Non-pigmented ciliary epithelial cell (primary cell): Measurements from ENCODE around the gene BRWD1.

Experiments
- DNase-seq: peaks from one replicate; pipeline ENCODE4 v3.0.0-alpha.2; 2010; ENCODE audit warnings: low read depth

Gene BRWD1

GRCh38 chr21:39313571-39314142, at the start of gene BRWD1:
TSS of gene BRWD1 (minus strand) at chr21:39313632. CDS start at chr21:39313491, 141 bp downstream.
- peak; percentile 26 for DNase-seq

- no peak for DNase-seq
These were observed 49.3 kb upstream of the BRWD1 start for GRCh38 chr21:39362733-39363132.

GRCh38 chr21:39359382-39359781, 46.0 kb upstream of the BRWD1 start:
- DNase-seq: no peak

- no peak for DNase-seq
These were observed 39.9 kb upstream of the BRWD1 start for GRCh38 chr21:39353295-39353694.

DNA sequence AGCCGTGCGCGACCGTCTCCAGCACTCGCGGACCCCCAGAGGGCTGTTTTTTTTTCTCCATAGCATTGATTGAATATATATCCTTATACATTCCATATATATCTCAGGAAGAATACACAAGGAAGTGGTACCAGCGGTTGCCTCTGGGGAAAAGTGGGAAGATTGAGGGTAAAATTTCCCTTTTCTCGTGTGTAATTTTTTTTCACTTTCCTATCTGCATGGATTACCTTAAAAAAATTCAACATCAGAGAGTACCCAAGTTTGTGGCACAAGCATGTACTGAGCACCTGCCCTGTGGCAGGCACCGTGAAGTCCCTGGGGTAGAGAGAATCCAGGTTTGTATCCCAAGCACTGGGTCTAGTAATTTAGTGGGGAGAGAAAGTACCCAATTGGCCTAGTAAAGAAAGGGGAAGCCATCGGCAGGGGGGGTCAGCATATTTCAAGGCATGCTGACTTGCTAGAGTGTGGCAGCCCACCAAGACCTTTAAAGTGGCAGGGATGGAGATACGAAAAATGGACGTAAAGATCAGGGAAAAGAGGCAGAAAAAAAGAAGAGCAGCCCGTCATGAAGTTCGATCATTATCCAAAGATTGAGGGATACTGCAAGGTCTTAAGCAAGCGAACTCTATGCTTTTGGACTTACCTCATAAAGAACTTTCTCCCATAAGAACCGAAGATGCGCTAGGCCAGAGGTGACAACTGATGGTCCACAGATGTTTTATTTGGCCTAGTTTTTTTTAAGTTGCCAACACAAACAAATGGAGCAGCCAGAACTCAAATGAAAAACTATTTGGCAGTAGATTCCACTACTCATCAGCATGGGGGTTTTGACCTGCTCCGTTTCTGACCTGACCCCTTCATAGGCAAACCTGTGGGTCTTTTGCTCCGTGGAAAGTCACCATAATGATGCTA, 36.9 kb upstream of the BRWD1 start:
- DNase-seq: no peak

- DNase-seq: peak; percentile 81
These were observed 36.0 kb upstream of the BRWD1 start for GRCh38 chr21:39349211-39350093.

GRCh38 chr21:39348355-39349210, 35.2 kb upstream of the BRWD1 start, which contains the start of gene HMGN1:
TSS of gene HMGN1 (minus strand) at chr21:39349088. CDS start at chr21:39348917, 171 bp downstream.
- no peak for DNase-seq

- DNase-seq: no peak
These were observed 34.6 kb upstream of the BRWD1 start for GRCh38 chr21:39348040-39348354.

- DNase-seq: no peak
These were observed 34.1 kb upstream of the BRWD1 start for GRCh38 chr21:39347537-39347936.

GRCh38 chr21:39346671-39347331, 33.4 kb upstream of the BRWD1 start:
- no peak for DNase-seq

GRCh38 chr21:39346206-39346605, 32.8 kb upstream of the BRWD1 start:
- no peak for DNase-seq

DNA sequence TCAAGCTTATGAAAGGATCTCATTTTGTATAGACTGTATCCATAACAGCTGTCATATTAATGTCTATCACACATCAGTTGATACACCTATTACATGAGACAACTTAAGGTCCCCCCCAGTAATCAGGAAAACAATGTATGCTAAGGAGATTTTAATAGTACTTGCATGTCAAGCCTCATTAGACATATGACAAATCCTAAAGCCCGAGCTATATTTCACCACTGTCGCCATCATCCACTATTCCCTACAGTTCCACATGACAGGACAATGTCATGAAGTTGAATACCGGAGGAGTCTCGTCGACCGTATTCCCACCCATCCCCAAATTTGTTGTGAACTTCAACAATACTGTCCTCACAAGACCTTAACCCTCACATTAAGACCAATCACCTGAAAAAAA, 32.0 kb upstream of the BRWD1 start:
- DNase-seq: no peak

- no peak for DNase-seq
These were observed 31.4 kb upstream of the BRWD1 start for GRCh38 chr21:39344848-39345247.

DNA sequence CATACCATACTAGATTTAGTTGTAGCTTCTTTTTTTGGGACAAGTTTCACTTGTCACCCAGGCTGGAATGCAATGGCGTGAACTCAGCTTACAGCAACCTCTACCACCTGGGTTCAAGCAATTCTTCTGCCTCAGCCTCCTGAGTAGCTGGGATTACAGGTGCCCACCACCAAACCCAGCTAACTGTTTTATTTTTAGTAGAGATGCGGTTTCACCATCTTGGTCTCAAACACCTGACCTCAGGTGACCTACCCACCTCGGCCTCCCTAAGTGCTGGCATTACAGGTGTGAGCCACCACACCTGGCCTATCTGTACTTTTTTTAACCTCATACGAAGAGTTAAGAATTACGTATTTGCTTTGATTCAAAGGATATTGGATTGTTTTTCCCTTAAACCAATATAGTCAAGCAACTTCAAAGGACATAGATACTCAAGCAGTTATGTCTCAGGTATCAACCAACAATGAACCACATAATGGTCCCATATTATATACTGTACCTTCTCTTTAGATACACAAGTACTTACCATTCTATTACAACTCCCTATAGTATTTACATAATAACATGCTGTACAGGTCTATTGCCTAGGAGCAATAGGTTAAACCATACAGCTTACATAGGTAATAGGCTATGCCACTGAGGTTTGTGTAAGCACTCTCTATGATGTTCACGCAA, 28.0 kb upstream of the BRWD1 start:
- DNase-seq: no peak

GRCh38 chr21:39340687-39341086, 27.3 kb upstream of the BRWD1 start:
- DNase-seq: no peak

DNA sequence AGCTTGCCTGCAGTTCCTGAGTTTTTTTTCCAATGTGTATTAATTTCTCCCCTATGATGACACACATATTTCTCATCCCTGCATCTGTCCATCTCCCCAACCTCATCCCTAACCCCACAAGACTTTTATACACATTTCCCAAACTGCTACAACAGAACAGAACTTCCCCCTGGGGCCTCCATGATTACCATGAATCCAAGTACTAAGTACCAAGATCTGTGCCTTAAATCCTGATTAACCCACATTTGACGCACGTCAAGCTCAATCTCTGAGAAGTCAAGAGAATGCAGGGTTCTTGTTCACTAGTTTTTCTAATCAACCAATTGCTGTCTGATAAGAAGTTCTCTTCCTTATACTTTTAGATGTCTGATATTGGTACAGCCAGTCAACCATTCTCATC, 25.8 kb upstream of the BRWD1 start:
- no peak for DNase-seq

GRCh38 chr21:39336457-39337008, 23.1 kb upstream of the BRWD1 start:
- DNase-seq: no peak

GRCh38 chr21:39334611-39335010, 21.2 kb upstream of the BRWD1 start:
- DNase-seq: no peak

- no peak for DNase-seq
These were observed 18.7 kb upstream of the BRWD1 start for GRCh38 chr21:39332175-39332574.

DNA sequence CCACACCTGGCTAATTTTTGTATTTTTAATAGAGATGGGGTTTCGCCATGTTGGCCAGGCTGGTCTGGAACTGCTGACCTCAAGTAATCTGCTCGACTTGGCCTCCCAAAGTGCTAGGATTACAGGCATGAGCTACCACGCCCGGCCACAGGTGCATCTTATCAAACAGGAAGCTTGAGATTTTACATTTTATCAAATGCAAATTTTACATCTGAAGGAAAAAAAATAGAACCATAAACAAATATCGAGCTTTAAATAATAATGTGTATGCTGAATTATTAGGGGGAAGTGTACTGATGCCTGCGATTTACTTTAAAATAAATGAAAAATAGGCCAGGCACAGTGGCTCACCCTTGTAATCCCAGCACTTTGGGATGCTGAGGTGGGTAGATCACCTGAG, 16.6 kb upstream of the BRWD1 start:
- no peak for DNase-seq
